Vagina (tissue), 2 donors: ENCODE measurements around the gene TMEM204.

ENCODE experiments used
- POLR2A ChIP-seq, 2 donors: fragments of 450-650 bp; IDR thresholded peaks; one replicate each; pipeline ENCODE4 v1.6.1; 2017; ENCODE audit warnings: antibody characterized with exemption in 2 of 2, mild to moderate bottlenecking in 2 of 2, moderate library complexity in 2 of 2
- POLR2AphosphoS5 ChIP-seq, 2 donors: sonication (generic); formaldehyde crosslinking; IDR thresholded peaks; one replicate each; pipeline ENCODE4 v1.9.0; 2017; ENCODE audit warnings: antibody characterized with exemption in 2 of 2, mild to moderate bottlenecking in 2 of 2, low read depth in 1 of 2; ENCODE audit not compliant: insufficient read depth in 1 of 2
- TF ChIP-seq, protein P1 (sequence below), 3 experiments: fragments of 450-650 bp in 2 of 3; fragments of 200-600 bp in 1 of 3; sonication (generic) in 1 of 3; IDR thresholded peaks; one replicate each; pipeline ENCODE4 v1.5.1; 2017 to 2019; ENCODE audit warnings: antibody characterized with exemption in 3 of 3, mild to moderate bottlenecking in 2 of 3, moderate library complexity in 2 of 3

DNA sequence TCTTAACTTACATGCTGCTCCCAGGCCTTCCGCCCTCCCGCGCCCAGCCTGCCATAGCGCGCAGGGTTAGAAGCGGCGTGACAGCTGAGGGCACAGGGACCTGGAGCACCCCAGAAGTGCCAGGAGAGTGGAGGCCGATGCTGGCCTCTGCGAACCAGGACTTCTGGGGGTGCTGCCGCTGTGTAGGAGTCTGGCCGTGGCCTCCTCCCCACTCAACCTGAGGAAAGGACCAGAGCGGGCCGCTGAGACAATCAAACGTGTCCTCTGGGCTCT, 1.9 kb upstream of the TMEM204 start:
- TF ChIP-seq, protein P1, sequence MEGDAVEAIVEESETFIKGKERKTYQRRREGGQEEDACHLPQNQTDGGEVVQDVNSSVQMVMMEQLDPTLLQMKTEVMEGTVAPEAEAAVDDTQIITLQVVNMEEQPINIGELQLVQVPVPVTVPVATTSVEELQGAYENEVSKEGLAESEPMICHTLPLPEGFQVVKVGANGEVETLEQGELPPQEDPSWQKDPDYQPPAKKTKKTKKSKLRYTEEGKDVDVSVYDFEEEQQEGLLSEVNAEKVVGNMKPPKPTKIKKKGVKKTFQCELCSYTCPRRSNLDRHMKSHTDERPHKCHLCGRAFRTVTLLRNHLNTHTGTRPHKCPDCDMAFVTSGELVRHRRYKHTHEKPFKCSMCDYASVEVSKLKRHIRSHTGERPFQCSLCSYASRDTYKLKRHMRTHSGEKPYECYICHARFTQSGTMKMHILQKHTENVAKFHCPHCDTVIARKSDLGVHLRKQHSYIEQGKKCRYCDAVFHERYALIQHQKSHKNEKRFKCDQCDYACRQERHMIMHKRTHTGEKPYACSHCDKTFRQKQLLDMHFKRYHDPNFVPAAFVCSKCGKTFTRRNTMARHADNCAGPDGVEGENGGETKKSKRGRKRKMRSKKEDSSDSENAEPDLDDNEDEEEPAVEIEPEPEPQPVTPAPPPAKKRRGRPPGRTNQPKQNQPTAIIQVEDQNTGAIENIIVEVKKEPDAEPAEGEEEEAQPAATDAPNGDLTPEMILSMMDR (IDR thresholded peaks at IDR 0.05), result no peak
- TF ChIP-seq POLR2A (IDR thresholded peaks at IDR 0.05), result no peak
- no peak for TF ChIP-seq POLR2AphosphoS5 (IDR thresholded peaks at IDR 0.05; ENCODE audit: insufficient read depth in 1 of 2, low read depth in 1 of 2)
